Measurements from ENCODE around the gene FOXD1.
"Not testable (repeated sequence)": the region's sequence is repeated elsewhere in the genome, so short reads cannot be mapped to it uniquely, and the experiment has no call there.

The FOXD1 gene

GRCh38 chr5:73419465-73420390 lies 28.8 kb downstream of the FOXD1 start:
- Mint-ChIP-seq H3K36me3 (ENCODE audit: low read depth) (no peaks in the 10 kb centered on the region), H3K27me3 (peaks cover 96% of the 10 kb centered on the region), H3K4me3 (peak overlapping the region; percentile 41), H3K27ac (no peak overlapping the region), H3K4me1 (ENCODE audit: low read depth) (peaks cover 22% of the 10 kb centered on the region), H3K9me3 (peaks cover 2% of the 10 kb centered on the region)
- no peak for DNase-seq

- Mint-ChIP-seq H3K4me3 (peak overlapping the region; percentile 16), H3K9me3 (peaks cover 4% of the 10 kb centered on the region), H3K27ac (no peak overlapping the region), H3K4me1 (ENCODE audit: low read depth) (peaks cover 22% of the 10 kb centered on the region), H3K36me3 (ENCODE audit: low read depth) (no peaks in the 10 kb centered on the region), H3K27me3 (peaks cover 96% of the 10 kb centered on the region)
- no peak for DNase-seq
Observed at GRCh38 chr5:73419117-73419464, 29.5 kb downstream of the FOXD1 start.

GRCh38 chr5:73418244-73418691 lies 30.3 kb downstream of the FOXD1 start:
- no peak overlapping the region for H3K4me3 Mint-ChIP-seq
- no peaks in the 10 kb centered on the region for H3K36me3 Mint-ChIP-seq (ENCODE audit: low read depth)
- DNase-seq: no peak
- no peak overlapping the region for H3K27ac Mint-ChIP-seq
- H3K9me3 Mint-ChIP-seq: peaks cover 4% of the 10 kb centered on the region
- peaks cover 22% of the 10 kb centered on the region for H3K4me1 Mint-ChIP-seq (ENCODE audit: low read depth)
- H3K27me3 Mint-ChIP-seq: peaks cover 96% of the 10 kb centered on the region

GRCh38 chr5:73417303-73418034 lies 31.1 kb downstream of the FOXD1 start:
- H3K27me3 Mint-ChIP-seq: peaks cover 94% of the 10 kb centered on the region
- H3K4me3 Mint-ChIP-seq: no peak overlapping the region
- H3K36me3 Mint-ChIP-seq (ENCODE audit: low read depth): no peaks in the 10 kb centered on the region
- H3K27ac Mint-ChIP-seq: no peak overlapping the region
- DNase-seq: no peak
- peaks cover 22% of the 10 kb centered on the region for H3K4me1 Mint-ChIP-seq (ENCODE audit: low read depth)
- H3K9me3 Mint-ChIP-seq: peaks cover 4% of the 10 kb centered on the region

GRCh38 chr5:73415617-73416016 lies 33.0 kb downstream of the FOXD1 start:
- Mint-ChIP-seq H3K4me3 (no peak overlapping the region), H3K27me3 (peaks cover 81% of the 10 kb centered on the region), H3K4me1 (ENCODE audit: low read depth) (peaks cover 21% of the 10 kb centered on the region), H3K27ac (no peak overlapping the region), H3K36me3 (ENCODE audit: low read depth) (no peaks in the 10 kb centered on the region), H3K9me3 (peaks cover 2% of the 10 kb centered on the region)
- no peak for DNase-seq

- no peak for DNase-seq
- no peak overlapping the region for H3K4me3 Mint-ChIP-seq
- peaks cover 78% of the 10 kb centered on the region for H3K27me3 Mint-ChIP-seq
- no peaks in the 10 kb centered on the region for H3K36me3 Mint-ChIP-seq (ENCODE audit: low read depth)
- peaks cover 2% of the 10 kb centered on the region for H3K9me3 Mint-ChIP-seq
- peaks cover 16% of the 10 kb centered on the region for H3K4me1 Mint-ChIP-seq (ENCODE audit: low read depth)
- H3K27ac Mint-ChIP-seq: no peak overlapping the region
Observed at GRCh38 chr5:73415171-73415570, 33.4 kb downstream of the FOXD1 start.

GRCh38 chr5:73412597-73412988 lies 36.0 kb downstream of the FOXD1 start:
- Mint-ChIP-seq H3K4me1 (ENCODE audit: low read depth) (peaks cover 4% of the 10 kb centered on the region), H3K27me3 (peaks cover 61% of the 10 kb centered on the region), H3K4me3 (no peak overlapping the region), H3K27ac (no peak overlapping the region), H3K36me3 (ENCODE audit: low read depth) (no peaks in the 10 kb centered on the region), H3K9me3 (peaks cover 2% of the 10 kb centered on the region)
- no peak for DNase-seq

GRCh38 chr5:73411936-73412596 lies 36.5 kb downstream of the FOXD1 start:
- H3K36me3 Mint-ChIP-seq (ENCODE audit: low read depth): no peaks in the 10 kb centered on the region
- H3K9me3 Mint-ChIP-seq: peaks cover 2% of the 10 kb centered on the region
- H3K27me3 Mint-ChIP-seq: peaks cover 57% of the 10 kb centered on the region
- no peak overlapping the region for H3K4me3 Mint-ChIP-seq
- H3K4me1 Mint-ChIP-seq (ENCODE audit: low read depth): peaks cover 4% of the 10 kb centered on the region
- DNase-seq: no peak
- H3K27ac Mint-ChIP-seq: no peak overlapping the region

- DNase-seq: not testable (repeated sequence)
Observed at GRCh38 chr5:73409927-73410326, 38.6 kb downstream of the FOXD1 start.

GRCh38 chr5:73405691-73406090 lies 42.9 kb downstream of the FOXD1 start:
- DNase-seq: no peak
- no peak overlapping the region for H3K4me3 Mint-ChIP-seq
- no peaks in the 10 kb centered on the region for H3K9me3 Mint-ChIP-seq
- peaks cover 2% of the 10 kb centered on the region for H3K4me1 Mint-ChIP-seq (ENCODE audit: low read depth)
- peaks cover 34% of the 10 kb centered on the region for H3K27me3 Mint-ChIP-seq
- no peak overlapping the region for H3K27ac Mint-ChIP-seq
- no peaks in the 10 kb centered on the region for H3K36me3 Mint-ChIP-seq (ENCODE audit: low read depth)

More at GRCh38 chr5:73409927-73410326, 38.6 kb downstream of the FOXD1 start:
- H3K4me3 Mint-ChIP-seq; H3K9me3 Mint-ChIP-seq; H3K27ac Mint-ChIP-seq; H3K4me1 Mint-ChIP-seq (ENCODE audit: low read depth); H3K36me3 Mint-ChIP-seq (ENCODE audit: low read depth): not testable (repeated sequence)
- peaks cover 45% of the 10 kb centered on the region for H3K27me3 Mint-ChIP-seq

GRCh38 chr5:73399775-73400174 lies 48.8 kb downstream of the FOXD1 start:
- DNase-seq: no peak
- Mint-ChIP-seq H3K4me3 (no peak overlapping the region), H3K27ac (no peak overlapping the region), H3K4me1 (ENCODE audit: low read depth) (no peaks in the 10 kb centered on the region), H3K9me3 (no peaks in the 10 kb centered on the region), H3K36me3 (ENCODE audit: low read depth) (no peaks in the 10 kb centered on the region), H3K27me3 (peaks cover 33% of the 10 kb centered on the region)

Data from activated T-cell treated with anti-CD3 and anti-CD28 coated beads, Interleukin-2, amount 50 U/mL, for 24 hours (primary cell).